GM12872 (cell line): ENCODE results near the gene GABARAPL2.

Source experiments
- CTCF ChIP-seq: IDR thresholded peaks from 3 replicates; pipeline ENCODE4 v1.5.1; 2011; ENCODE audit warnings: low read depth, mild to moderate bottlenecking, low read length, moderate library complexity; ENCODE audit not compliant: insufficient read depth

Gene GABARAPL2

GRCh38 chr16:75559564-75560372, 6.4 kb upstream of the GABARAPL2 start:
- TF ChIP-seq CTCF: no peak

GRCh38 chr16:75565640-75566039, 539 bp upstream of the GABARAPL2 start:
- no peak for TF ChIP-seq CTCF

GRCh38 chr16:75566758-75567255, 628 bp downstream of the GABARAPL2 start:
- no peak for TF ChIP-seq CTCF

GRCh38 chr16:75567911-75568310, 1.7 kb downstream of the GABARAPL2 start:
- no peak for TF ChIP-seq CTCF

- TF ChIP-seq CTCF: no peak
These were observed 4.4 kb downstream of the GABARAPL2 start for GRCh38 chr16:75570396-75571065.

- TF ChIP-seq CTCF: no peak
These were observed 6.8 kb downstream of the GABARAPL2 start for GRCh38 chr16:75572864-75573542.

- TF ChIP-seq CTCF: no peak
These were observed 7.8 kb downstream of the GABARAPL2 start for GRCh38 chr16:75573955-75574354.
